Thyroid gland (tissue), 4 donors: ENCODE measurements around the gene USP36.

Source experiments
- CTCF ChIP-seq, 6 experiments: fragments of 200-600 bp in 3 of 6; fragments of 450-650 bp in 3 of 6; sonication (generic) in 3 of 6; IDR thresholded peaks; one replicate each; pipeline ENCODE4 v1.5.1; 2016 to 2019; ENCODE audit warnings: antibody characterized with exemption in 6 of 6, mild to moderate bottlenecking in 2 of 6, inconsistent platforms in 1 of 6, moderate library complexity in 1 of 6
- POLR2A ChIP-seq, 2 donors: fragments of 450-650 bp; IDR thresholded peaks; one replicate each; pipeline ENCODE4 v1.6.1; 2017; ENCODE audit warnings: antibody characterized with exemption in 2 of 2, mild to moderate bottlenecking in 2 of 2, moderate library complexity in 1 of 2

GRCh38 chr17:78885956-78886355 lies 45.3 kb upstream of the USP36 start:
- TF ChIP-seq POLR2A (IDR thresholded peaks at IDR 0.05), result no peak
- TF ChIP-seq CTCF (IDR thresholded peaks at IDR 0.05), result no peak
